CD4-positive, alpha-beta T cell treated with Interleukin-15 for 1 hour (primary cell): ENCODE measurements around the gene CDH11.

Experiments used
- DNase-seq: peaks from one replicate; pipeline ENCODE4 v3.0.0-alpha.2; 2020

CDH11 gene

DNA sequence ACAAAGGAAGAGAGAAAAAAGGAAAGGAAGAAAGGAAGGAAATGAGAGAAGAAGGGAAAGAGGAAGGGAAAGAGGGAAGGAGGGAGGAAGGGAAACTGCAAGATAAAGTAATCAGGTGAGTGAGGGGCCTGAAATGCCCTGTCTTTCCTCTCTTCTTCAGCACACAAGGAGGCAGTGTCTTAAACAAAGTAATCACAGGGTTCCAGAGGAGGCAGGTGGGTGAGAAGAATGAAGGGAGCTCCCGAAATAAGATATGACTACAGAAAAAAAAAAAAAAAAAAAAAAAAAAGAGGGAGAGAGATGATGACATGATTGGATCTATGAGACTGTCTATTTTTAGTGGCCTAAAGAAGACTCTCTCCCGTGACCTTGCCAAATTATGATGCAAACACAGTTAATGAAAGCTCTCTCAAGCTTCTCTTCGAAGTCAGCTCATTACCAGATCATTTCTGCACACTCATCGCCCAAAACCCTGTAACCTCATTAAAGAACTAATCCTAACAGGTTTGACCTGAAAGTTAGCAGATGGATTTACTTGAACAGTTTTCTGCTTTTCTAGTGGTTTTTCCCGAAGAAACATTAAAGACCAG lies 53.6 kb downstream of the CDH11 start:
- no peak for DNase-seq

DNA sequence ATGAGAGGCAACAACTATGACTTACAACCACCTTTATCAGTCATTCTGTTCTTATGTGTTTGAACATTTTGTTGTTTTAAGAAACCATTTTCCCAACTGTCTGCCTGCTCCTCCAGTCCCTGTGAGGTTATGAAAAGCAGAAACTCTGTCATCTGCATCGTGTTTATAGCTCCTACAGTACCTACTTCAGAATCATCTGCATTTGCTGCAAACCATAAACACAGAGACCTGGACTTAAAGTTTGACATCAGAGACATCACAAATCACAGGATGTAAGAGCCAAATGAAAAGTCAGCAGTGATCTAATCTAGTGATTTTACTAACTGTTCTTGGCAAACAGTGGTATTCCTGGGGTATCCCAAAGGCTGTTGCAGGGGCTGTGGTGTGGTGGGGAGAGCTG lies 55.2 kb downstream of the CDH11 start:
- DNase-seq = no peak

DNA sequence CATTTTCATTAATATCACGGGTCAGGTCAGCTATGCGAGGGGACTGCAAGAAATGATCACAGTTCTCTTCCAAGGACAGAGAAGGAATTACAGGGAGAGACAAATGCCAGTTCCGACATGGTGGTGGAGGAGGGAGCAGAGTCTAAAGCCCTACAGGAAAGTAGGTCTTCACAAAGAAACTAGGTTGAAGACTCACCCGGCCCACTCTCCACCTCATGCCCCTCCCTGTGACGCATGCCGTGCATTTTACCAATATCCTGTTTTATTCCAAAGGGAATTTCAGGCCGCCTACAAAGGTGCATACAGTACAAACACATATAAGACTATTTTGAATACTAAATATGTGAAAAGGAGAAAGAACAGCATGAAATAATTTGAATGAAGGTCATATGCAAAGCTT lies 56.8 kb downstream of the CDH11 start:
- DNase-seq = no peak

DNA sequence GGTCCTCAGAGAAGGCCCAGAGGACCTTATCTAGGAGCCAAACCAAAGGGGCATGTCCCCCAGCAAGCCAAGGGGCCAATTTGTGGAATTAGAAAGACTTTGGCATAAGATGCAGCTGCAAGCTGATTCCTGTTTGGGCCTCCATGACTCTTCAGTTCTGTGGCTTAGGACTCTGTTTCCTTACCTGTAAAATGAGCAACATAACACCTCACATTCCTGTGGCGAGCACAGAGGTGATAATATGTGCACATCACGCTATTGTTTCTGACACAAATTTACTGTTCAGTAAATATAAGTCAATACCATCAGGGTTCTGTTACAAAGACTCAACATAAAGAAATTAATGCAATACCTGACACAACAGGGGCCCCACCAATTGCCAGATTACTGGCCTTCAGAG lies 57.7 kb downstream of the CDH11 start:
- no peak for DNase-seq

GRCh38 chr16:65062736-65063583 lies 58.9 kb downstream of the CDH11 start:
- no peak for DNase-seq

GRCh38 chr16:65061935-65062518 lies 59.8 kb downstream of the CDH11 start:
- no peak for DNase-seq

- DNase-seq = no peak
These were observed 60.6 kb downstream of the CDH11 start for GRCh38 chr16:65061263-65061662.

- no peak for DNase-seq
These were observed 62.4 kb downstream of the CDH11 start for GRCh38 chr16:65059406-65059980.

DNA sequence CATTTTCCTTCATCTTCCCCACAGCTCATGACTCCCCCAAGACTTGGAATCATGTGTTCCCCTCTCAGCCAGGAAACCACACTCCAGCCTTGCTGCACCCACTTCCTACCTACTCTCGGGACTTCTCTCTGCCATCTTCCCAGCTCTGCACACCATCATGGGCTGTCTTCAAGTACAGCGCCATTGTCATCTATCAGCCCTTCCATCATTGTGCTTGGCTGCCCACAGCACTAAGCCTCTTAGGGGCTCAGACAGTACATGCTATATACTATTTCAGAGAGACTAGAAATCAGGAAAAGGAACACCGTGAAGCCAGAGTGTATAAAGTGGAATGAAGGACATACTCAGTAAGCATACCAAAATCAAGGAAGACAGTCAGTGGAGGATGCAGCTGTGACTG lies 64.7 kb downstream of the CDH11 start:
- no peak for DNase-seq

DNA sequence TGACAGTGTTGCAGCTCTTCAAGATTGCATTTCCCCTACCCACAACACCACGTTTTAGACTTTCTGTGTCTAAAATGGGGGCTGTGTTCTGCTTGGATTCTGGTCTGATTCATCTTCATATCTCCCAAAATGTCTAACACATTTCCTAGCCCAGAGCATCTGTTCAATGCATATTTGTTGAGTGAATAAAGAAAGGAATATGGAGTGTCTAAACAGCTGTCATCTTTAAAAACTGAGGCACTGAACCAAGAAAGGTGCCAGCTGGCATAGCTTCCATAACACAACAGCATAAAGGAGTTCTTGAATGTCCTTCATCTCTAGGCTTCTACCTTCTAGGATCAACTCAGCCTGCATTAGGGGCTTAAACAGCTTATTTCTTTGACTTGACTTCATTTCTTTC lies 67.4 kb downstream of the CDH11 start:
- no peak for DNase-seq

- no peak for DNase-seq
These were observed 72.2 kb downstream of the CDH11 start for GRCh38 chr16:65049679-65050078.

DNA sequence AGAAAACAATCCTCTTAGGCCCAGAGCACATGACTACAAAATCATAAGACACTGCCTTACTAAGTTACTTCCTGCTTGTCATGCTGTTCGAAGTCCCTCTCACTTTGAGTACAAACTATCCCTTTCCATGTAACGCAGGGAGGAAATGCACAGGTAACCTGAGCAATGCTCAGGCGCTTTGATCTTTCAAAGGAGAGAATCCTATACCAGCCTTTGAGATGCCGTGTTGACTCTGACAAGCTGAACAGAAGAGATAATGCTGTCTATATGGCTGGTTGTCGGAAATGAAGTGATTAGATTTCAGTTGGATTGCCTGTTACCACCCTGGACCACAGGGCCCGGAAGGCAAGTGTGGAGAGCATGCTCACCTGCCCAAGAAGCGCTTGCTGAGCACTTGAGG lies 75.9 kb downstream of the CDH11 start:
- DNase-seq = no peak

DNA sequence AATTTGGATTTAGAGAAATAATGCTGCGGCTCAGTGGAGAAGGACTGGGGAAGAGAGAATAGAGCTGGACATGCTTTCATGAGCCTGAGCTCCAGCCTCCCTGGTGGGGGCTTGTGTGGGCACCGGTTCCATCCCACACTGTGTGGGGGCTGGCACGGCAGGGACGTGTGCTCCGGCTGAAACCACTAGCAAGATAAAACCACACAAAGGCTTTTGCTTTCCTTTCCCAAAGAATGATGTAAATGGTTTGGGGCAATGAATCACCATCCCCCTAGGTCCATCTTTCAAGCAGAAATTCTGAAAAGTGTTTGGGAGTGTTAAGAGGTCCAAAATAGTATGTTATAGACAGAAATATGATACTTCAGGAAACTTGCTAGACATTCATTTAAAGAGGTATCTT lies 77.0 kb downstream of the CDH11 start:
- DNase-seq = no peak

DNA sequence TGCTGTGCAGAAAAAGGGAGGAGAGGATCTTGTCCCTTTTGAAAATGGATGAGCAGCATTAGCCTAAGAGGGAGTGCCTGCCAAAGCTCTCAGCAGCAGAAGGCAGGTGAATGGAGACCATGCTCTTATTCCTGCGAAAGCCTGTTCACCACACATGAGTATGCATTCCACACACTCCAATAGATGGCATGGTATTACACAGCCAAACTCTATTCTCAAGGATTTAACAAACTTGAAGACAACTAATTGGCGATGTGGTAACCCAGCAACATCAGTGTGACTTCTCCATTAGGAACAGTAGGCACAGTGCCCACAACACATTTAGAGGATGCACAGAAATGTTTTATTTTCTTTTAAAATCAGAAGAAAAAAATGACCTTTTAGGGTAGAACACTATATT lies 77.8 kb downstream of the CDH11 start:
- DNase-seq = no peak

DNA sequence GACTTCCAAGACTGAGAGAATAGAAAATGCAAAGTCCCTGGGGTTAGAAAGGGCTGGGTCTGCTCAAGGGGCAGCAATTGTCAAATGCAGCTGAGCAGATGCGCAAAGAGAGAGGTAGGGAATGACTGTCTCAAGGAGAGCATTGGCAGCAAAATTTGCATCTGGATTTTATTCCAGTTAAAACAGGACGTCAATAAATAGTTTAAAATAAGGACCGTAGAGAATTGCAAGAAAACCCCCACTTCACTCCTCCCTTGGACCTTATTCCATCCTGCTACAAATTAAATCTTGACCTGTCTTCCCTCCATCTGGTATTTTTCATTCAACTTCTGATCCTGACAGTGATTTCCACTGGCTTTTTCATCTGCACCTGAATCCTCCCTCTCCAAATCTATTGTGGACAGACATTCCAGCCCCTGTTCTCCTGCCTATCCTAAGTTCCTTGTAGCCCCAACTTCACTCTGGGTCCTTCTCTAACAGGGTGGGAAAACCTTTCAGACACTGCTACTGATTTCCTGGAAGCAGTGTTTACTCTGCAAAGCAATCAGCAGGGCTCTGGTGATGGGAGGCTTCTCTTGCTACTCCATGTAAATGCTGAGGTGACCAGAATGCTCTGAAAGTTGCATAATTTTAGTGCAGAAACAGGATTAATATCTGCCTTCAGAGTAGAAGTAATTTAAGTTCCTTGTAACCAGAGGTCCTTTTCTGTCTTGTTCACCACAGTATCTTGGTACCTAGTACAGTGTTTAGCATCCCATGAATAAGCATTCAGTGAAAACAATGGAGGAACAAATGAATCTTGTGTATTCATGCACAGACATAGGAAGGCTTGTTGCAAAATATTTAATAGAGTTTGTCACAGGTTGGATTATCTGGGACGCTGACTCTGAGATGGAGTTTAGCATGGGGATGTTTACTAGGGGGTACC lies 79.2 kb downstream of the CDH11 start:
- DNase-seq = no peak

GRCh38 chr16:65041667-65042066 lies 80.2 kb downstream of the CDH11 start:
- no peak for DNase-seq

DNA sequence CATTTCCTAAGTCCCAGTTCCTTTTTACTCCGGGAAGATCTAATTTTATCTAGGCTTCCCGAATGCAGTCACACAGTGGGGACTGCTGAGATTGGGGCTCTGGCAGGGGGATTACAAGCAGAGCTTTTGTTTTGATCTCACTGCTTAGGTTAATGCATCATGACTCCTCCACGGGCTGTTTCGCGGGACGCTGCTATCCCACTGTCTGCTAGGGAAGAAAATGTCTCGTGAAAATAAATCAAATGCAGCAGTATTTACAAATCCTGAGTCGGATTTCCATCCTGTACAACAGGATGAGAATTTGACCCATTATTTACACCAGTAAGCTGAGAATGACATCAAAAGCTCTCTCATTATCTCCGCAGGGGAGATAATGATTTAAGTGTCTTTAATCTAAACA lies 83.8 kb downstream of the CDH11 start:
- DNase-seq = no peak

DNA sequence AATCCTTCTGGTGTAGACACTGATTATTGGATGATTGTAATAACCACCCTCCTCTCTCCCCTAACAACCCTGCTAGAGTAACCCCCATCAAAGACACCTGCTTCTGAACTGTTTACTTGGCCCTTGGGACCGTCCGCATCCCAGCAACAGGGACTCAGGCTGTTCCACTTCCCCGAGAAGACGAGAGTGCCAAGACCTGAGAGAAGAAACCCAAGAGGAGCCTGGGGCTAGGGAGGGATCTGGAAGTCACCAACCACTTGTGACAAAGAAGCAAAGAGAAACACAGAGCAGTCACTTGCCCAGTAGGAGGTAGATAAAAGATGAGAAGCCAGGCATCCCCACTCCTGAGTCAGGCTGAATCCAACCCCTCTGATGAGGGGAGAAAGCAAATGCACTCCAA lies 84.3 kb downstream of the CDH11 start:
- DNase-seq = no peak

GRCh38 chr16:65034915-65035314 lies 86.9 kb downstream of the CDH11 start:
- DNase-seq = no peak

DNA sequence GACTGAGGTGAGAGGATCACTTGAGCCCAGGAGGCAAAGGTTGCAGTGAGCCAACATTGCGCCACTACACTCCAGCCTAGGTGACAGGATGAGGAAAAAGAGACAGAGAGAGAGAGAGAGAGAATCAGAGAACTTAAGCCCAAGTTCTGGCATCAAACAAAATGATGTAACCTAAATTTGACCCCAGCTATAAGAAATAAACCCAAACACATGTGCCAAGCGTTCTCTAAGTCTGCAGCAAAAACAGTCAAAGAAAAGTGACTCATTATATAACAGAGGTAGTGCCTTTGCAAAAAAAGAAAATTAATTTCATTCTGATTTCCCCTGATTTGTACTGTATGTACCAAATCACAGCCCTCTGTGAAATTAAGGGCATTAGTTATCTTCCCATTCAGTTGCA lies 89.5 kb downstream of the CDH11 start:
- DNase-seq = no peak

DNA sequence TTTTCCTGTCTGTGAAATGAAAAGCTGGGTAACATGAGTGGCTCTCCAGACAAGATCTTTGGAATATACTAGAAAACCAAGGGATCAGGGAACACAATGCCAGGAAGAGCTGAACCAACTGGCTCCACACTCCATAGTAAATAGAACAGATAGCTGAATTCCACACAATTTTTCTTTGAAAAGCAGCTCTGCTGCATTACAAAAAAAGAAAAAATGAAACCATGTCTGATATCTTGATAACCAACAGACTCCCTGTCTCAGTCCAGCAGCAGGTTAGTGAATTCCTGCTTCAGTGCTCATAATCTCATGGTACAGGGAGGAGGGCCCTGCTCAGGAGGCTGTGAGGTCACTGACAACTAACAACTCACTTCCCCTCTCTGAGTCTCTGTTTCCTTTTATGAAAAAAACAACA lies 97.1 kb downstream of the CDH11 start:
- DNase-seq = no peak

GRCh38 chr16:65023802-65024201 lies 98.1 kb downstream of the CDH11 start:
- DNase-seq = no peak
